Spleen (tissue), 11 donors: Measurements from ENCODE around the gene SLC9C2. TPM values are rescaled to one million over a fixed set of nuclear protein-coding genes. Genes with fewer than 3 reads are reported as not detected.
"Not testable (repeated sequence)": the region's sequence is repeated elsewhere in the genome, so short reads cannot be mapped to it uniquely, and the experiment has no call there.

Source experiments
- DNase-seq: peaks from one replicate; pipeline ENCODE4 v3.0.0-alpha.2; 2020
- H3K27ac ChIP-seq, 8 donors: fragments of 200-600 bp; sonication (generic) in 7 of 8; 1 replicate in 4 of 8; 2 replicates in 4 of 8; pipeline versions ENCODE4 v1.5.0 to v1.8.0; 2016 to 2021; ENCODE audit warnings: inconsistent platforms in 4 of 8, mild to moderate bottlenecking in 4 of 8, moderate library complexity in 1 of 8
- H3K27me3 ChIP-seq, 7 donors: fragments of 200-600 bp; sonication (generic) in 6 of 7; replicated peaks in 1 of 7; 1 replicate in 4 of 7; 2 replicates in 3 of 7; pipeline versions ENCODE4 v1.5.0 to v1.8.0; 2016 to 2021; ENCODE audit warnings: inconsistent platforms in 3 of 7, mild to moderate bottlenecking in 1 of 7
- H3K36me3 ChIP-seq, 6 donors: fragments of 200-600 bp; sonication (generic) in 5 of 6; 1 replicate in 4 of 6; 2 replicates in 2 of 6; pipeline versions ENCODE4 v1.5.0 to v1.8.0; 2016 to 2021; ENCODE audit warnings: inconsistent platforms in 2 of 6
- H3K4me1 ChIP-seq, 6 donors: fragments of 200-600 bp; sonication (generic) in 5 of 6; 1 replicate in 3 of 6; 2 replicates in 3 of 6; pipeline versions ENCODE4 v1.5.0 to v1.8.0; 2016 to 2021; ENCODE audit warnings: inconsistent platforms in 3 of 6
- H3K4me3 ChIP-seq, 8 donors: fragments of 200-600 bp; sonication (generic) in 7 of 8; 1 replicate in 4 of 8; 2 replicates in 4 of 8; pipeline versions ENCODE4 v1.5.0 to v1.8.0; 2016 to 2021; ENCODE audit warnings: inconsistent platforms in 4 of 8, mild to moderate bottlenecking in 4 of 8, moderate library complexity in 2 of 8
- H3K9me3 ChIP-seq, 8 donors: fragments of 200-600 bp; sonication (generic) in 7 of 8; 1 replicate in 4 of 8; 2 replicates in 4 of 8; pipeline versions ENCODE4 v1.5.0 to v1.8.0; 2016 to 2021; ENCODE audit warnings: inconsistent platforms in 4 of 8
- POLR2A ChIP-seq, 3 donors: fragments of 450-650 bp; IDR thresholded peaks; one replicate each; pipeline ENCODE4 v1.5.1; 2017; ENCODE audit warnings: antibody characterized with exemption in 3 of 3, mild to moderate bottlenecking in 1 of 3
- POLR2AphosphoS5 ChIP-seq, 3 donors: sonication (generic); formaldehyde crosslinking; IDR thresholded peaks; one replicate each; pipeline ENCODE4 v1.5.1; 2017; ENCODE audit warnings: antibody characterized with exemption in 3 of 3
- WGBS, 5 donors: extraction: QIAGEN DNeasy Blood & Tissue Kit in 3 of 5; methylation state at CpG; one replicate each; pipeline versions ENCODE4 v1.1.5 to v1.1.7; 2013 to 2018; 5-methylcytosine and 5-hydroxymethylcytosine counted together
- intact Hi-C: fragments of 100-400 bp; cut with DNase I; formaldehyde crosslinking; loops from one replicate; pipeline ENCODE4 v1.15.0; 2023; ENCODE audit warnings: low total_unique reads
- polyA plus RNA-seq, 3 donors: library from polyadenylated mRNA; stranded (reverse); fragments of 200-250 nt; gene quantifications; one replicate each; pipeline ENCODE4 v1.2.1, GENCODE V29; 2013
- total RNA-seq, 7 donors: library from RNA; depleted of rRNA in 3 of 7; stranded (reverse); fragments of >200 nt in 3 of 7; fragmentation: NEBNext Ultra II Directional in 4 of 7; extraction: Animal tissue kit (Norgen Biotek cat#: 25700) in 4 of 7; gene quantifications; one replicate each; pipeline versions ENCODE4 v1.1.0 to v1.2.1, GENCODE V29; 2016 to 2021
- TF ChIP-seq, protein P1 (sequence below), 11 experiments: fragments of 200-600 bp in 7 of 11; fragments of 450-650 bp in 4 of 11; sonication (generic) in 4 of 11; IDR thresholded peaks in 8 of 11; conservative IDR thresholded peaks in 3 of 11; 1 replicate in 7 of 11; 2 replicates in 4 of 11; pipeline versions ENCODE4 v1.4.0 to v1.8.0; 2016 to 2021; ENCODE audit warnings: antibody characterized with exemption in 11 of 11, inconsistent platforms in 4 of 11, mild to moderate bottlenecking in 1 of 11
- donor health status: healthy with polysubstance abuse.
- donor health status: DM: no; HTN: no; CAD: no; lungs with moderate emphysema.
- donor health status: DM: no; HTN: no; CAD: no.
- donor health status: Bipolar disorder and iron deficiency.
- donor health status: healthy.
- donor health status: DM: no; HTN: no; CAD: no.
- donor health status: DM: yes; HTN: yes; CAD: no.

Gene SLC9C2
- total and polyA plus RNA-seq, 10 donors: 0.03 to 2.0 (median 0.82) TPM; not detected in 1

DNA sequence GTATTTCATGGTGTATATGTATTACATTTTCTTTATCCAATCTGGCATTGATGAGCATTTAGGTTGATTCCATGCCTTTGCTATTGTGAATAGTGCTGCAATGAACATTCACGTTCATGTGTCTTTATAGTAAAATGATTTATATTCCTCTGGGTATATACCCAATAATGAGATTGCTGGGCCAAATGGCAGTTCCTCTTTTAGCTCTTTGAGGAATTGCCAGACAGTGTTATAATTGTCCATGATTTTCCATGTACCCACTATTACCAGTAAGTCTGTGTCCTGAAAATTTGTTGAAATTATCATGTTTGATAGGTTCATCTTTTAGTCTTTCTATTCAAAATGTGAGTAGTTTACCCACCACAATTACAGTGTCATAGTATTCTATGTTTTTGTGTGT is 34.4 kb downstream of the SLC9C2 start:
- TF ChIP-seq, protein P1, sequence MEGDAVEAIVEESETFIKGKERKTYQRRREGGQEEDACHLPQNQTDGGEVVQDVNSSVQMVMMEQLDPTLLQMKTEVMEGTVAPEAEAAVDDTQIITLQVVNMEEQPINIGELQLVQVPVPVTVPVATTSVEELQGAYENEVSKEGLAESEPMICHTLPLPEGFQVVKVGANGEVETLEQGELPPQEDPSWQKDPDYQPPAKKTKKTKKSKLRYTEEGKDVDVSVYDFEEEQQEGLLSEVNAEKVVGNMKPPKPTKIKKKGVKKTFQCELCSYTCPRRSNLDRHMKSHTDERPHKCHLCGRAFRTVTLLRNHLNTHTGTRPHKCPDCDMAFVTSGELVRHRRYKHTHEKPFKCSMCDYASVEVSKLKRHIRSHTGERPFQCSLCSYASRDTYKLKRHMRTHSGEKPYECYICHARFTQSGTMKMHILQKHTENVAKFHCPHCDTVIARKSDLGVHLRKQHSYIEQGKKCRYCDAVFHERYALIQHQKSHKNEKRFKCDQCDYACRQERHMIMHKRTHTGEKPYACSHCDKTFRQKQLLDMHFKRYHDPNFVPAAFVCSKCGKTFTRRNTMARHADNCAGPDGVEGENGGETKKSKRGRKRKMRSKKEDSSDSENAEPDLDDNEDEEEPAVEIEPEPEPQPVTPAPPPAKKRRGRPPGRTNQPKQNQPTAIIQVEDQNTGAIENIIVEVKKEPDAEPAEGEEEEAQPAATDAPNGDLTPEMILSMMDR (IDR thresholded peaks at IDR 0.05 in 8 of 11, conservative IDR thresholded peaks at IDR 0.05 in 3 of 11): no peak
- TF ChIP-seq POLR2A (IDR thresholded peaks at IDR 0.05) (no peak), POLR2AphosphoS5 (IDR thresholded peaks at IDR 0.05) (no peak)
- H3K9me3 ChIP-seq: peaks cover 0 to 24% (median 11%) of the 10 kb centered on the region in 8 donors
- intact Hi-C loops: no loop called here
- H3K27me3 ChIP-seq: no peaks in the 10 kb centered on the region
- 74 to 97% (median 82%) methylated on average over 1 of the region's 1 CpG for WGBS, 5 donors
- H3K36me3 ChIP-seq: no peaks in the 10 kb centered on the region
- no peak overlapping the region for H3K27ac ChIP-seq
- no peak for DNase-seq
- H3K4me1 ChIP-seq: no peaks in the 10 kb centered on the region
- H3K4me3 ChIP-seq: no peak overlapping the region

DNA sequence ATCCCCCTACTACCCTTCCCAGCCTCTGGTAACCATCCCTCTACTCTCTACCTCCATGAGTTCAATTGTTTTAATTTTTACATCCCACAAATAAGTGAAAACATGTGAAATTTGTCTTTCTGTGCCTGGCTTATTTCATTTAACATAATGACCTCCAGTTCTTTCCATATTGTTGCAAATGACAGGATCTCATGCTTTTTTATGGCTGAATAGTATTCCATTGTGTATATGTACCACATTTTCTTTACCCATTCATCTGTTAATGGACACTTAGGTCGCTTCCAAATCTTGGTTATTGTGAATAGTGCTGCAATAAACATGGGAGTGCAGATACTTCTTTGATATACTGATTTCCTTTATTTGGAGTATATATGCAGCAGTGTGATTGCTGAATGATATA is 39.0 kb downstream of the SLC9C2 start:
- DNase-seq, H3K27ac ChIP-seq, intact Hi-C loops, H3K27me3 ChIP-seq, H3K36me3 ChIP-seq, H3K4me1 ChIP-seq, H3K4me3 ChIP-seq: not testable (repeated sequence)
- H3K9me3 ChIP-seq: peaks cover 0 to 24% (median 11%) of the 10 kb centered on the region in 8 donors
- WGBS, 5 donors: 53 to 89% (median 83%) methylated on average over 1 of the region's 1 CpG

DNA sequence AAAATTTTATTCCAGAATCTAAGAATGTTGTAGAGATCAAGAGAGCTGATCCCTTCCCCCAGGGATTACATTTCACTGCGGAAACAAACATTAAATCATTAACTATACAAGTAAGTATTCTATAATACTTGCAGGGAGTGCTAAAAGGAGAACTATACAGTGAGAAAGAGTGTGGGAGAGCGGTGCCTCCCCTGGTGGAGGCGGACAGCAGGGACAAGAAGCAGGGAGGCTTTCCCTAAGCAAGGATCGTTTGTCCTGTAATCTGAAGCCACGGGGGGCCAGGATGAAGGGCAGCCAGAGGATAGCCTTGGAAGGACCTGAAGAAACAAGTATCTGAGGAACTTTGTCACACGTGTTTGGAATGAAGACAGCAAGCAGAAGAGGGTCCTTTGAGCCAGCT is 40.1 kb downstream of the SLC9C2 start:
- no peak for DNase-seq
- H3K9me3 ChIP-seq: peaks cover 0 to 17% (median 7%) of the 10 kb centered on the region in 8 donors
- WGBS, 5 donors: 72 to 80% (median 77%) methylated on average over 6 of the region's 6 CpGs
- intact Hi-C loops: no loop called here
- H3K4me3 ChIP-seq: no peak overlapping the region
- H3K4me1 ChIP-seq: no peaks in the 10 kb centered on the region
- no peaks in the 10 kb centered on the region for H3K27me3 ChIP-seq
- no peaks in the 10 kb centered on the region for H3K36me3 ChIP-seq
- H3K27ac ChIP-seq: no peak overlapping the region
- TF ChIP-seq, protein P1 (IDR thresholded peaks at IDR 0.05 in 8 of 11, conservative IDR thresholded peaks at IDR 0.05 in 3 of 11): no peak
- TF ChIP-seq POLR2AphosphoS5 (IDR thresholded peaks at IDR 0.05) (no peak), POLR2A (IDR thresholded peaks at IDR 0.05) (no peak)

DNA sequence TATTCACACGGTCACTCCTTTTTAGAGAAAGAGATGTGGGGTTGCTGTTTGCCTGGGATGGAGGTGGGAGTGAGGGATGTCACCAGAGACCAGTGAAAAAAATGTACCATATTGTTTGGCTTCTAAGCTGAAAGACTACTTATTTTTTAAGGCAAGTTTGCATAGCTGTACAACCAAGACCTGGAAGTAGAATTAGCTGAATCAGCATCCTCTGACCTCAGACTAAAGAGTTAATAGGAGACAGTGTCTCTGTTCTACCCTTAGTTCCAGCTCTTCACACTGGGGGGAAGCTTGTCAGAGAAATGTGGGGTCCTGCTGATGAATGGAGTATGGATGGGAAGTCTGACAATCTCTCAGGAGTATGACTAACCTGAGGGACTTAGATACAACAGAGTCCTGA is 41.6 kb downstream of the SLC9C2 start:
- DNase-seq: no peak
- Histone ChIP-seq H3K4me3 (no peak overlapping the region), H3K9me3 (peaks cover 0 to 6% (median 1%) of the 10 kb centered on the region in 8 donors), H3K4me1 (no peaks in the 10 kb centered on the region), H3K27ac (no peak overlapping the region), H3K27me3 (no peaks in the 10 kb centered on the region), H3K36me3 (no peaks in the 10 kb centered on the region)
- WGBS, 5 donors: 78 to 96% (median 89%) methylated on average over 1 of the region's 1 CpG
- intact Hi-C loops: no loop called here
- no peak for TF ChIP-seq POLR2AphosphoS5 (IDR thresholded peaks at IDR 0.05)
- no peak for TF ChIP-seq POLR2A (IDR thresholded peaks at IDR 0.05)
- TF ChIP-seq, protein P1 (IDR thresholded peaks at IDR 0.05 in 8 of 11, conservative IDR thresholded peaks at IDR 0.05 in 3 of 11): no peak
